Natural killer cell (primary cell): ENCODE results near the gene ZNF74. TPM values are rescaled to one million over a fixed set of nuclear protein-coding genes. Genes with fewer than 3 reads are reported as not detected.
A peak's percentile ranks its signal among the peaks of the same experiment; 100 is the strongest.
"Not testable (repeated sequence)": the region's sequence is repeated elsewhere in the genome, so short reads cannot be mapped to it uniquely, and the experiment has no call there.

Experiments used
- ATAC-seq, 3 donors: fragments of 150-1000 bp in 2 of 3; fragments of 200-7000 bp in 1 of 3; cut with Tn5 transposase; 1 replicate in 1 of 3; 2 replicates in 2 of 3; pipeline ENCODE4 v1.10.0; 2021; ENCODE audit warnings: mild to moderate bottlenecking in 2 of 3, moderate library complexity in 2 of 3
- DNase-seq, 2 donors: peaks; one replicate each; pipeline versions ENCODE4 v3.0.0 to v3.0.0-alpha.2; 2013 to 2021; ENCODE audit warnings: mixed read lengths in 1 of 2
- H3K27ac ChIP-seq: one replicate; pipeline ENCODE4 v1.5.1; 2013; ENCODE audit warnings: mild to moderate bottlenecking, low read length
- H3K27me3 ChIP-seq: one replicate; pipeline ENCODE4 v1.6.1; 2013; ENCODE audit warnings: low read length; ENCODE audit not compliant: control insufficient read depth, insufficient read depth
- H3K36me3 ChIP-seq: one replicate; pipeline ENCODE4 v1.6.1; 2013; ENCODE audit warnings: low read length; ENCODE audit not compliant: control insufficient read depth, insufficient read depth
- H3K4me1 ChIP-seq: one replicate; pipeline ENCODE4 v1.6.1; 2013; ENCODE audit warnings: low read length; ENCODE audit not compliant: control insufficient read depth, insufficient read depth
- H3K4me3 ChIP-seq: one replicate; pipeline ENCODE4 v1.5.1; 2013; ENCODE audit warnings: low read length
- H3K9me3 ChIP-seq: one replicate; pipeline ENCODE4 v1.6.1; 2013; ENCODE audit warnings: low read length; ENCODE audit not compliant: control insufficient read depth, insufficient read depth
- H3K27ac Mint-ChIP-seq, 2 donors: one replicate each; pipeline ENCODE4 v1.8.0; 2022; ENCODE audit warnings: mild to moderate bottlenecking in 2 of 2, mixed read lengths in 2 of 2, moderate library complexity in 1 of 2
- H3K27me3 Mint-ChIP-seq, 2 donors: one replicate each; pipeline ENCODE4 v1.8.0; 2022; ENCODE audit warnings: low read depth in 2 of 2, mixed read lengths in 2 of 2
- H3K36me3 Mint-ChIP-seq: one replicate; pipeline ENCODE4 v1.8.0; 2022; ENCODE audit warnings: mixed read lengths
- H3K4me1 Mint-ChIP-seq, 2 donors: one replicate each; pipeline ENCODE4 v1.8.0; 2022; ENCODE audit warnings: mixed read lengths in 2 of 2
- H3K4me3 Mint-ChIP-seq: one replicate; pipeline ENCODE4 v1.8.0; 2022; ENCODE audit warnings: mild to moderate bottlenecking, moderate library complexity, mixed read lengths
- H3K9me3 Mint-ChIP-seq, 2 donors: one replicate each; pipeline ENCODE4 v1.8.0; 2022; ENCODE audit warnings: mixed read lengths in 2 of 2
- WGBS: methylation state at CpG from one replicate; pipeline ENCODE4 v1.1.7; 2013; ENCODE audit warnings: missing lambda C conversion rate; ENCODE audit not compliant: insufficient coverage; 5-methylcytosine and 5-hydroxymethylcytosine counted together
- intact Hi-C: fragments of 100-400 bp; cut with micrococcal nuclease; formaldehyde crosslinking; loops from one replicate; pipeline ENCODE4 v1.14.2; 2022
- total RNA-seq, 4 donors: library from RNA; stranded (reverse); fragments of 120-200 nt in 1 of 4; gene quantifications; one replicate each; pipeline versions ENCODE4 v1.2.3 to v1.2.4, GENCODE V29; 2013 to 2022
- TF ChIP-seq, protein P1 (sequence below): fragments of 200-600 bp; IDR thresholded peaks from one replicate; pipeline ENCODE4 v1.8.0; 2022; ENCODE audit warnings: antibody characterized with exemption

ZNF74 gene
- total RNA-seq, 3 donors from 2014 or later (not counting 1 experiment from before 2014, with no cell fraction given) = 7.7 to 18.2 (median 10.4) TPM

DNA sequence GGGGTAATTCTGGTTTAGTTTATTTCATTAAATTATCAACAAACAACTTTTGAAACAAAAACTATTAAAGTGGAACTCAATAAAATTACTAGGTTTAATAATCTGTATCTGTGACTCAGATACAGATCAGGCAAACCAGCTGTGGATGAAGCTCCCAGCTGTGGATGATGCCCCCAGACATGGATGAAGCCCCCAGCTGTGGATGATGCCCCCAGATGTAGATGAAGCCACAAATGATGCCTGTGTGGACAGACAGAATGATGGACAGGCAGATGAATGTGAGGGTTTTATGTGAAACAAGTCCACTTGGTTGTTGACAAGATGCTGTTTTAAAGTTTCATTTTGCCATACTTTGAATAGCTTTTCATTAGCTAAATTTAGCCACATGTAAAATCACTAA, 5.8 kb upstream of the ZNF74 start:
- H3K36me3 ChIP-seq = no peaks in the 10 kb centered on the region
- peaks cover 0 to under 1% of the 10 kb centered on the region in 2 donors for H3K4me1 Mint-ChIP-seq
- no peak overlapping the region for H3K4me3 ChIP-seq
- ATAC-seq = no peak
- H3K27me3 ChIP-seq = peaks cover 2% of the 10 kb centered on the region
- no peak overlapping the region for H3K4me3 Mint-ChIP-seq
- peaks cover 2% of the 10 kb centered on the region for H3K4me1 ChIP-seq
- no peak overlapping the region for H3K27ac Mint-ChIP-seq
- intact Hi-C loops = no loop called here
- TF ChIP-seq, protein P1, sequence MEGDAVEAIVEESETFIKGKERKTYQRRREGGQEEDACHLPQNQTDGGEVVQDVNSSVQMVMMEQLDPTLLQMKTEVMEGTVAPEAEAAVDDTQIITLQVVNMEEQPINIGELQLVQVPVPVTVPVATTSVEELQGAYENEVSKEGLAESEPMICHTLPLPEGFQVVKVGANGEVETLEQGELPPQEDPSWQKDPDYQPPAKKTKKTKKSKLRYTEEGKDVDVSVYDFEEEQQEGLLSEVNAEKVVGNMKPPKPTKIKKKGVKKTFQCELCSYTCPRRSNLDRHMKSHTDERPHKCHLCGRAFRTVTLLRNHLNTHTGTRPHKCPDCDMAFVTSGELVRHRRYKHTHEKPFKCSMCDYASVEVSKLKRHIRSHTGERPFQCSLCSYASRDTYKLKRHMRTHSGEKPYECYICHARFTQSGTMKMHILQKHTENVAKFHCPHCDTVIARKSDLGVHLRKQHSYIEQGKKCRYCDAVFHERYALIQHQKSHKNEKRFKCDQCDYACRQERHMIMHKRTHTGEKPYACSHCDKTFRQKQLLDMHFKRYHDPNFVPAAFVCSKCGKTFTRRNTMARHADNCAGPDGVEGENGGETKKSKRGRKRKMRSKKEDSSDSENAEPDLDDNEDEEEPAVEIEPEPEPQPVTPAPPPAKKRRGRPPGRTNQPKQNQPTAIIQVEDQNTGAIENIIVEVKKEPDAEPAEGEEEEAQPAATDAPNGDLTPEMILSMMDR = no peak
- peaks cover 5% of the 10 kb centered on the region for H3K9me3 ChIP-seq
- H3K36me3 Mint-ChIP-seq = no peaks in the 10 kb centered on the region
- no peaks in the 10 kb centered on the region for H3K9me3 Mint-ChIP-seq
- peaks cover 0 to 10% of the 10 kb centered on the region in 2 donors for H3K27me3 Mint-ChIP-seq
- DNase-seq = no peak
- no peak overlapping the region for H3K27ac ChIP-seq

DNA sequence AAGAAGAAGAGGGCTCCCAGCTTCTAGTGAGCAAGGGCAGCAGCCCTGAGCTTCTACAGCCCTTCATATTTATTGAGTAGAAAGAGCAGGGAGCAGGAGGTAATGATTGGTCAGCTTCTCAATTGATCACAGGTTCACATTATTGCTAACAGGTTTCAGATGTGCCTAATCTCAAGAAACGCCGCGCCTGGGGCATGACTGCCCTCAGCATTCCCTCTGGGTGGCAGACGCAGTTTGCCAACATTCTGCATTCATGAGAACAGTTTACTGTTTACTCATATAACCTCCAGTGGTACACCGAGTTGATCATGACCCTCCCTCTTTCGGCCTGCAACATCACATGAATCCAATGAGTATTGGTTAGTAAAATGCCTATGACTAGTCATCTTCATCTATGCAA, 4.7 kb upstream of the ZNF74 start:
- H3K36me3 ChIP-seq = no peaks in the 10 kb centered on the region
- intact Hi-C loops = no loop called here
- H3K4me3 Mint-ChIP-seq = no peak overlapping the region

DNA sequence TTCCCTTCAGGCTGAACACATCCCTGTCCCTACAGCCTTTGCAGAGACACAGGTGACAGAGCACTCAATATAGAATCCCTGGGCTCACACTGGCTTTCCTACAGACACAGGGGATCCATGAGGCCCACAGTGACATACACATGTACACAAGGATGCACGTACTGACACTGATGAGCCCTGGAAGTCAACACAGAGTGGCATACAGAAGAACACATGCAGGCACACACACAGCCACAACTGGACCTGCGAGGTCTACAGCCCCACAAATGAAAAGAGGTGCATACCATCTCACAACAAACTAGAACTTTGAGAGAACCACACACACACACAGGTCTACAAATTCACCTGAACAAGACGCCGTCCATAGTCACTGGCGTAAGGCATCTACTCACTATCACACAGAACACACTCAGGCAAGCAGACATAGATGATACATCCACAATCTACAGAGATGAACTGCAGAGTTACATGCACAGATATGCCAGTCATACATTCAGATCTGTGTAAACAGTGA, 3.5 kb upstream of the ZNF74 start:
- Histone ChIP-seq H3K9me3 (peaks cover 5% of the 10 kb centered on the region), H3K27ac (no peak overlapping the region), H3K4me1 (peaks cover 19% of the 10 kb centered on the region), H3K27me3 (no peaks in the 10 kb centered on the region), H3K36me3 (no peaks in the 10 kb centered on the region), H3K4me3 (no peak overlapping the region)
- Mint-ChIP-seq H3K27me3 (peaks cover 0 to 4% of the 10 kb centered on the region in 2 donors), H3K27ac (no peak overlapping the region), H3K9me3 (no peaks in the 10 kb centered on the region), H3K36me3 (no peaks in the 10 kb centered on the region), H3K4me3 (no peak overlapping the region), H3K4me1 (peaks cover 10 to 17% of the 10 kb centered on the region in 2 donors)
- TF ChIP-seq, protein P1 = no peak
- no peak for DNase-seq
- WGBS = 94% methylated on average over 5 of the region's 5 CpGs
- intact Hi-C loops = no loop called here
- no peak for ATAC-seq

More for the DNA sequence above, 4.7 kb upstream of the ZNF74 start:
- ATAC-seq (no peak), DNase-seq (no peak)
- H3K4me1 ChIP-seq = peaks cover 8% of the 10 kb centered on the region
- Mint-ChIP-seq H3K27me3 (peaks cover 0 to 5% of the 10 kb centered on the region in 2 donors), H3K36me3 (no peaks in the 10 kb centered on the region), H3K27ac (no peak overlapping the region), H3K4me1 (peaks cover 0 to 10% of the 10 kb centered on the region in 2 donors), H3K9me3 (no peaks in the 10 kb centered on the region)
- 93% methylated on average over 6 of the region's 6 CpGs for WGBS
- no peak overlapping the region for H3K27ac ChIP-seq
- H3K4me3 ChIP-seq = no peak overlapping the region
- H3K27me3 ChIP-seq = peaks cover 2% of the 10 kb centered on the region
- TF ChIP-seq, protein P1 = no peak
- peaks cover 5% of the 10 kb centered on the region for H3K9me3 ChIP-seq

DNA sequence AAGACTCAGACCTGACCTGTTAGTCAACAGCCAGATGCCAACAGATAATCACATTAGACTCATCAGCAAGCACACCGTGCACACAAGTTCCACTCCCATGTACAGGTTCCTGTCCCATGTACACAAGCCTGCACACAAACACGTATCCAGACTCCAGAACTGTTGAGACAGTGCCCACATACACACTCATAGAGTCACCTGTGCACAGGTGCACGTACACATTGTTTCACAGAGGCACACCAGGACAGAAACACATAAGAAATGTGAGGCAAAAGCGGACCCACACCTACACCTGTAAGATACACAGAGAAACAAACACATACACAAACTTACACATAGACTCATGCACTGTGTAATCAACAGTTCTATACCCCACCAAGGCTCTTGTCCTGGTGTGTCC, 2.7 kb upstream of the ZNF74 start:
- Histone ChIP-seq H3K27me3 (no peaks in the 10 kb centered on the region), H3K4me1 (peaks cover 22% of the 10 kb centered on the region), H3K36me3 (no peaks in the 10 kb centered on the region), H3K4me3 (no peak overlapping the region), H3K9me3 (peaks cover 5% of the 10 kb centered on the region), H3K27ac (no peak overlapping the region)
- no peak for ATAC-seq
- intact Hi-C loops = no loop called here
- no peak for DNase-seq
- H3K36me3 Mint-ChIP-seq = no peaks in the 10 kb centered on the region
- 98% methylated on average over 4 of the region's 4 CpGs for WGBS
- peaks cover 17 to 25% of the 10 kb centered on the region in 2 donors for H3K4me1 Mint-ChIP-seq
- H3K4me3 Mint-ChIP-seq = no peak overlapping the region
- TF ChIP-seq, protein P1 = no peak
- peaks cover 0 to 4% of the 10 kb centered on the region in 2 donors for H3K27me3 Mint-ChIP-seq
- no peak overlapping the region for H3K27ac Mint-ChIP-seq
- H3K9me3 Mint-ChIP-seq = no peaks in the 10 kb centered on the region

DNA sequence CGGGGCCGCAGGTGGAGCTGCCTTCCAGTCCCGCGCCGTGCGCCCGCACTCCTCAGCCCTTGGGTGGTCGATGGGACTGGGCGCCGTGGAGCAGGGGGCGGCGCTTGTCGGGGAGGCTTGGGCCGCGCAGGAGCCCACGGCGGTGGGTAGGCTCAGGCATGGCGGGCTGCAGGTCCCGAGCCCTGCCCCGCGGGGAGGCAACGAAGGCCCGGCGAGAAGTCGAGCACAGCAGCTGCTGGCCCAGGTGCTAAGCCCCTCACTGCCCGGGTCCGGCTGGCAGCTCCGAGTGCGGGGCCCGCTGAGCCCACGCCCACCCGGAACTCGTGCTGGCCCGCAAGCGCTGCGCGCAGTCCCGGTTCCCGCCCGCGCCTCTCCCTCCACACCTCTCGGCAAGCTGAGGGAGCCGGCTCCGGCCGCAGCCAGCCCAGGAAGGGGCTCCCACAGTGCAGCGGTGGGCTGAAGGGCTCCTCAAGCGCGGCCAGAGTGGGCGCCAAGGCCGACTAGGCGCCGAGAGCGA, 1.5 kb upstream of the ZNF74 start:
- H3K4me3 ChIP-seq, H3K9me3 Mint-ChIP-seq, H3K27ac Mint-ChIP-seq, H3K27me3 Mint-ChIP-seq, H3K36me3 Mint-ChIP-seq, H3K27me3 ChIP-seq, H3K9me3 ChIP-seq, intact Hi-C loops, DNase-seq, H3K27ac ChIP-seq, ATAC-seq, H3K36me3 ChIP-seq: not testable (repeated sequence)
- 98% methylated on average over 53 of the region's 53 CpGs for WGBS
- Mint-ChIP-seq H3K4me1 (peaks cover 29 to 35% of the 10 kb centered on the region in 2 donors), H3K4me3 (peak overlapping the region; percentile 31)
- H3K4me1 ChIP-seq = peaks cover 22% of the 10 kb centered on the region
